Pancreas (tissue), 10 donors: ENCODE data around the gene SERPINB2. TPM values are rescaled to one million over a fixed set of nuclear protein-coding genes. Genes with fewer than 3 reads are reported as not detected.

ENCODE experiments used
- ATAC-seq, 4 donors: fragments of 200-7000 bp; cut with Tn5 transposase; one replicate each; pipeline versions ENCODE4 v1.8.0 to v1.9.1; 2020; ENCODE audit warnings: mild to moderate bottlenecking in 4 of 4, moderate library complexity in 4 of 4
- DNase-seq, 6 donors: peaks; one replicate each; pipeline ENCODE4 v3.0.0-alpha.2; 2020
- FAIRE-seq: peaks from 2 replicates; lab custom pipeline; 2012; peaks lifted over from hg19 to GRCh38; lab: Jason Lieb, UNC
- H3K27ac ChIP-seq, 4 donors: fragments of 200-600 bp; sonication (generic); 1 replicate in 3 of 4; 2 replicates in 1 of 4; pipeline versions ENCODE4 v1.5.0 to v1.8.0; 2020
- H3K27me3 ChIP-seq, 4 donors: fragments of 200-600 bp; one replicate each; pipeline ENCODE4 v1.8.0; 2021
- H3K36me3 ChIP-seq, 3 donors: fragments of 200-600 bp; sonication (generic) in 1 of 3; one replicate each; pipeline versions ENCODE4 v1.5.0 to v1.8.0; 2020 to 2021
- H3K4me1 ChIP-seq, 3 donors: fragments of 200-600 bp; one replicate each; pipeline ENCODE4 v1.8.0; 2021
- H3K4me3 ChIP-seq, 4 donors: fragments of 200-600 bp; sonication (generic) in 2 of 4; one replicate each; pipeline versions ENCODE4 v1.5.0 to v1.8.0; 2020 to 2021
- H3K9me3 ChIP-seq, 4 donors: fragments of 200-600 bp; one replicate each; pipeline ENCODE4 v1.8.0; 2021
- WGBS, 2 donors: extraction: QIAGEN DNeasy Blood & Tissue Kit; methylation state at CpG; one replicate each; pipeline ENCODE4 v1.1.7; 2013; 5-methylcytosine and 5-hydroxymethylcytosine counted together
- intact Hi-C, 3 donors: fragments of 100-400 bp; cut with DNase I; formaldehyde crosslinking; loops; one replicate each; pipeline versions ENCODE4 v1.11.1 to v1.14.2; 2022
- polyA plus RNA-seq, 2 donors: library from polyadenylated mRNA; stranded (reverse); fragments of 200-250 nt; gene quantifications; one replicate each; pipeline ENCODE4 v1.2.3, GENCODE V29; 2013
- total RNA-seq, 6 donors: library from RNA; stranded (reverse); fragmentation: NEBNext Ultra II Directional in 4 of 6; extraction: Animal tissue kit (Norgen Biotek cat#: 25700) in 4 of 6; gene quantifications; one replicate each; pipeline versions ENCODE4 v1.2.1 to v1.2.4, GENCODE V29; 2021 to 2023
- TF ChIP-seq, protein P1 (sequence below), 4 donors: fragments of 200-600 bp; sonication (generic) in 3 of 4; IDR thresholded peaks; one replicate each; pipeline versions ENCODE4 v1.5.0 to v1.8.0; 2021; ENCODE audit warnings: antibody characterized with exemption in 4 of 4
- donor health status: healthy with polysubstance abuse.
- donor health status: DM: no; HTN: no; CAD: no; lungs with moderate emphysema.
- donor health status: DM: no; HTN: no; CAD: no.
- donor health status: control.
- donor health status: control.
- donor health status: Bipolar disorder and iron deficiency.
- donor health status: DM: yes; HTN: yes; CAD: no.
- donor health status: DM: no; HTN: no; CAD: no.
- donor health status: DM: no; HTN: no; CAD: no.
- donor health status: DM: yes; HTN: yes; CAD: no.

Gene SERPINB2
- total and polyA plus RNA-seq, 8 donors = 0.22 to 9.7 (median 0.46) TPM; not detected in 1

DNA sequence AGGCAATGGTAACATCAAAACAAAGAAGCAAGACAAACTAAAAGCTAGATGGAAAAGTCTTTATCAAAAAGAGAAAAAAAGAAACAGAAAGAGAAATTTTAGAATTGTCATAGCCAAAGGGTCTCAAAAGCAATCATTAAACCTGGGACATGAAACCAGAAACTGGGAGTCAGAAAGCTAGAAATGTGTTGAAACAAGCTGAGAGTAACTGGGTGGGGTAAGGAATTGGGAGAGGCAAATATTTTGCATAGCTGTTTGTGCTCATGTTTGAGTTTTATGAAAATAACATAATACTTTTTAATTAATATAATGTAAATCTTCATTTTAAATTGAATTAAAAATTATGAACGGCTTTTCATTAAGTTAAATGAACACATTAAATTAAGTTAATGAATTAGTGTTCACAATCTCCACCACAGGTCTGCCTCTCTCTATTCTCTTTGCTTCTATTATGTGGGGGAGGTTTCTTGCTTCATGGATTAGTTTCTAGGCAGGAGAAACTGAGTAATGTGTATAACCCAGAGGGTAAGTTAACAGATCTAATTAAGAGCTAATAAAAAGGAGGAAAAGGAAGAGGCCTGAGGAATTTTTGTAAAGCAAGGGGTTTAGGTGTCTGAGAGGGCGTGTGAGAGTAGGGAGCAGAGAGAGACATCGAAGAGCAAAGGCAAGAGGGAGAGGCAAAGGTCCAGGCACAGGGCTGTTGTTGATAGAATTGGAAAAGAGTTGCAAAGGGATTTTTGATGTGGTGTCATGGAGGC, 20.0 kb upstream of the SERPINB2 start:
- H3K9me3 ChIP-seq = no peaks in the 10 kb centered on the region
- FAIRE-seq = no peak
- H3K4me3 ChIP-seq = no peak overlapping the region
- H3K36me3 ChIP-seq = no peaks in the 10 kb centered on the region
- no peak overlapping the region for H3K27ac ChIP-seq
- H3K27me3 ChIP-seq = no peaks in the 10 kb centered on the region
- no peaks in the 10 kb centered on the region for H3K4me1 ChIP-seq
- WGBS, 2 donors = 76 to 89% methylated on average over 3 of the region's 3 CpGs
- no peak for ATAC-seq
- intact Hi-C loops = no loop called here
- TF ChIP-seq, protein P1, sequence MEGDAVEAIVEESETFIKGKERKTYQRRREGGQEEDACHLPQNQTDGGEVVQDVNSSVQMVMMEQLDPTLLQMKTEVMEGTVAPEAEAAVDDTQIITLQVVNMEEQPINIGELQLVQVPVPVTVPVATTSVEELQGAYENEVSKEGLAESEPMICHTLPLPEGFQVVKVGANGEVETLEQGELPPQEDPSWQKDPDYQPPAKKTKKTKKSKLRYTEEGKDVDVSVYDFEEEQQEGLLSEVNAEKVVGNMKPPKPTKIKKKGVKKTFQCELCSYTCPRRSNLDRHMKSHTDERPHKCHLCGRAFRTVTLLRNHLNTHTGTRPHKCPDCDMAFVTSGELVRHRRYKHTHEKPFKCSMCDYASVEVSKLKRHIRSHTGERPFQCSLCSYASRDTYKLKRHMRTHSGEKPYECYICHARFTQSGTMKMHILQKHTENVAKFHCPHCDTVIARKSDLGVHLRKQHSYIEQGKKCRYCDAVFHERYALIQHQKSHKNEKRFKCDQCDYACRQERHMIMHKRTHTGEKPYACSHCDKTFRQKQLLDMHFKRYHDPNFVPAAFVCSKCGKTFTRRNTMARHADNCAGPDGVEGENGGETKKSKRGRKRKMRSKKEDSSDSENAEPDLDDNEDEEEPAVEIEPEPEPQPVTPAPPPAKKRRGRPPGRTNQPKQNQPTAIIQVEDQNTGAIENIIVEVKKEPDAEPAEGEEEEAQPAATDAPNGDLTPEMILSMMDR (IDR thresholded peaks at IDR 0.05) = no peak
- DNase-seq = no peak

DNA sequence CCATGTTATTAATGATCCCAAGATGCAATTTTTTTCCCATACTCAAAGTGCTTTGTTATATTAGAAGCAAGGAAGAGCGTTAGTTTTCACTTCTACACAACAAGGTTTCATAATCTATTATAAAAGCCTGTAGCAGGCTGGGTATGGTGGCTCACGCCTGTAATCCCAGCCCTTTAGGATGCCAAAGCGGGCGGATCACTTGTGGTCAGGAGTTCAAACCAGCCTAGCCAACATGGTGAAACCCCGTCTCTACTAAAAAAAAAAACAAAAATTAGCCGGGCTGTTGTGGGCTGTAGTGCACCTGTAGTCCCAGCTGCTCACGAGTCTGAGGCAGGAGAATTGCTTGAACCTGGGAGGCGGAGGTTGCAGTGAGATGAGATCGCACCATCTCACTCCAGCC, 19.0 kb upstream of the SERPINB2 start:
- TF ChIP-seq, protein P1 (IDR thresholded peaks at IDR 0.05) = no peak
- DNase-seq = no peak
- H3K4me1 ChIP-seq = no peaks in the 10 kb centered on the region
- no peaks in the 10 kb centered on the region for H3K9me3 ChIP-seq
- H3K27me3 ChIP-seq = no peaks in the 10 kb centered on the region
- H3K27ac ChIP-seq = no peak overlapping the region
- H3K4me3 ChIP-seq = no peak overlapping the region
- no peak for ATAC-seq
- FAIRE-seq = no peak
- intact Hi-C loops = no loop called here
- no peaks in the 10 kb centered on the region for H3K36me3 ChIP-seq
- WGBS, 2 donors = 91 to 93% methylated on average over 9 of the region's 9 CpGs

GRCh38 chr18:63869374-63869773, 18.1 kb upstream of the SERPINB2 start:
- no peak for FAIRE-seq
- H3K36me3 ChIP-seq = no peaks in the 10 kb centered on the region
- no peaks in the 10 kb centered on the region for H3K27me3 ChIP-seq
- no peak overlapping the region for H3K4me3 ChIP-seq
- no peak overlapping the region for H3K27ac ChIP-seq
- no peaks in the 10 kb centered on the region for H3K9me3 ChIP-seq
- TF ChIP-seq, protein P1 (IDR thresholded peaks at IDR 0.05) = no peak
- ATAC-seq = no peak
- 84 to 89% methylated on average over 9 of the region's 9 CpGs for WGBS, 2 donors
- intact Hi-C loops = no loop called here
- H3K4me1 ChIP-seq = no peaks in the 10 kb centered on the region
- DNase-seq = no peak

- no peaks in the 10 kb centered on the region for H3K36me3 ChIP-seq
- H3K4me3 ChIP-seq = no peak overlapping the region
- peaks cover 0 to 2% (median 0%) of the 10 kb centered on the region in 4 donors for H3K27me3 ChIP-seq
- no peaks in the 10 kb centered on the region for H3K9me3 ChIP-seq
- intact Hi-C loops = no loop called here
- H3K27ac ChIP-seq = no peak overlapping the region
- no peak for DNase-seq
- no peak for ATAC-seq
- TF ChIP-seq, protein P1 (IDR thresholded peaks at IDR 0.05) = no peak
- no peak for FAIRE-seq
- 85 to 89% methylated on average over 3 of the region's 3 CpGs for WGBS, 2 donors
- no peaks in the 10 kb centered on the region for H3K4me1 ChIP-seq
Observed at GRCh38 chr18:63869851-63870250, 17.7 kb upstream of the SERPINB2 start.

- Histone ChIP-seq H3K4me3 (no peak overlapping the region), H3K9me3 (no peaks in the 10 kb centered on the region), H3K27me3 (peaks cover 0 to 2% (median 0%) of the 10 kb centered on the region in 4 donors), H3K27ac (no peak overlapping the region), H3K4me1 (no peaks in the 10 kb centered on the region), H3K36me3 (no peaks in the 10 kb centered on the region)
- TF ChIP-seq, protein P1 (IDR thresholded peaks at IDR 0.05) = no peak
- intact Hi-C loops = no loop called here
- FAIRE-seq (no peak), DNase-seq (no peak), ATAC-seq (no peak)
- 46 to 50% methylated on average over 1 of the region's 1 CpG for WGBS, 2 donors
Observed at GRCh38 chr18:63871836-63872235, 15.7 kb upstream of the SERPINB2 start.
